IMR-90 (cell line): ENCODE data around the gene KCNMB1. TPM values are rescaled to one million over a fixed set of nuclear protein-coding genes. Genes with fewer than 3 reads are reported as not detected.

ENCODE experiments used
- ATAC-seq: fragments of 200-7000 bp; cut with Tn5 transposase; 2 replicates; pipeline ENCODE4 v1.9.1; 2020; ENCODE audit warnings: low read depth, mild to moderate bottlenecking, moderate library complexity
- BruUV-seq: library from RNA; stranded (reverse); fragments of 400-500 nt; replicated peaks from 2 replicates; lab custom pipeline; 2021; lab: Mats Ljungman, UMichigan
- CTCF ChIA-PET: fragments of 300-600 bp; formaldehyde crosslinking; extraction: SDS; loops from one replicate; lab custom pipeline; 2021; ENCODE audit warnings: antibody characterized with exemption; lab: Yijun Ruan, JAX
- POLR2A ChIA-PET: fragments of 300-600 bp; sonication (Branson Sonifier 250); formaldehyde crosslinking; loops from one replicate; lab custom pipeline; 2022; ENCODE audit warnings: antibody characterized with exemption; ENCODE audit not compliant: unreplicated experiment; lab: Charles Lee
- DNase-seq: peaks from one replicate; pipeline ENCODE4 v3.0.0; 2013
- H2AFZ ChIP-seq: replicated peaks from 2 replicates; pipeline ENCODE3; 2013; ENCODE audit warnings: low read length, mild to moderate bottlenecking; ENCODE audit not compliant: poor library complexity
- H2AK5ac ChIP-seq: 2 replicates; pipeline ENCODE4 v1.6.1; 2013; ENCODE audit warnings: low read depth, low read length, inconsistent platforms
- H2AK9ac ChIP-seq: replicated peaks from 2 replicates; pipeline ENCODE3; 2013; ENCODE audit warnings: mild to moderate bottlenecking, low read depth, low read length, moderate library complexity; ENCODE audit not compliant: poor library complexity
- H2BK120ac ChIP-seq: 2 replicates; pipeline ENCODE4 v1.6.1; 2013; ENCODE audit warnings: low read depth, low read length, inconsistent platforms
- H2BK15ac ChIP-seq: 3 replicates; pipeline ENCODE4 v1.6.1; 2013; ENCODE audit warnings: low read depth, low read length, inconsistent platforms
- H2BK20ac ChIP-seq: 2 replicates; pipeline ENCODE4 v1.6.1; 2013; ENCODE audit warnings: low read depth, mild to moderate bottlenecking, inconsistent platforms, low read length, moderate library complexity
- H2BK5ac ChIP-seq: 2 replicates; pipeline ENCODE4 v1.6.1; 2013; ENCODE audit warnings: mild to moderate bottlenecking, low read depth, low read length, inconsistent platforms; ENCODE audit not compliant: poor library complexity, severe bottlenecking
- H3K14ac ChIP-seq: replicated peaks from 2 replicates; pipeline ENCODE4 v1.6.1; 2013; ENCODE audit warnings: low read depth, low read length, inconsistent platforms
- H3K18ac ChIP-seq: 2 replicates; pipeline ENCODE4 v1.6.1; 2013; ENCODE audit warnings: low read depth, low read length, control low read depth
- H3K23ac ChIP-seq: 2 replicates; pipeline ENCODE4 v1.6.1; 2013; ENCODE audit warnings: low read depth, low read length, inconsistent platforms
- H3K27ac ChIP-seq: 2 replicates; pipeline ENCODE4 v1.5.1; 2013; ENCODE audit warnings: mild to moderate bottlenecking, control low read depth, low read length; ENCODE audit not compliant: insufficient read depth
- H3K27me3 ChIP-seq: 2 replicates; pipeline ENCODE4 v1.6.1; 2013; ENCODE audit warnings: low read length; ENCODE audit not compliant: control insufficient read depth, insufficient read depth
- H3K36me3 ChIP-seq: 2 replicates; pipeline ENCODE4 v1.6.1; 2013; ENCODE audit warnings: low read length, mixed read lengths; ENCODE audit not compliant: control insufficient read depth, insufficient read depth
- H3K4ac ChIP-seq: 2 replicates; pipeline ENCODE4 v1.6.1; 2013; ENCODE audit warnings: low read depth, low read length, inconsistent platforms
- H3K4me1 ChIP-seq: 2 replicates; pipeline ENCODE4 v1.6.1; 2013; ENCODE audit warnings: low read length, mixed read lengths; ENCODE audit not compliant: control insufficient read depth, insufficient read depth
- H3K4me2 ChIP-seq: 2 replicates; pipeline ENCODE4 v1.6.1; 2013; ENCODE audit warnings: low read depth, mild to moderate bottlenecking, control low read depth, low read length, moderate library complexity
- H3K4me3 ChIP-seq: 2 replicates; pipeline ENCODE4 v1.5.1; 2013; ENCODE audit warnings: low read depth, mild to moderate bottlenecking, control low read depth, low read length, moderate library complexity; ENCODE audit not compliant: insufficient read depth
- H3K56ac ChIP-seq: 2 replicates; pipeline ENCODE4 v1.6.1; 2013; ENCODE audit warnings: low read length, inconsistent platforms; ENCODE audit not compliant: insufficient read depth; ENCODE audit errors: extremely low read depth
- H3K79me1 ChIP-seq, 2 experiments: 2 replicates each; pipeline ENCODE4 v1.6.1; 2013; ENCODE audit warnings: low read length in 2 of 2, inconsistent platforms in 1 of 2, low read depth in 1 of 2
- H3K9ac ChIP-seq: 2 replicates; pipeline ENCODE4 v1.6.1; 2013; ENCODE audit warnings: low read depth, low read length, control low read depth
- H3K9me1 ChIP-seq: 2 replicates; pipeline ENCODE4 v1.6.1; 2013; ENCODE audit warnings: low read length, inconsistent platforms; ENCODE audit not compliant: insufficient read depth
- H3K9me3 ChIP-seq: 2 replicates; pipeline ENCODE4 v1.6.1; 2013; ENCODE audit warnings: low read length; ENCODE audit not compliant: control insufficient read depth, insufficient read depth
- H4K20me1 ChIP-seq: 2 replicates; pipeline ENCODE4 v1.6.1; 2013; ENCODE audit warnings: low read length, inconsistent platforms; ENCODE audit not compliant: insufficient read depth
- H4K5ac ChIP-seq: 2 replicates; pipeline ENCODE4 v1.6.1; 2013; ENCODE audit warnings: mild to moderate bottlenecking, low read depth, low read length, control low read depth
- H4K8ac ChIP-seq, 2 experiments: 2 replicates each; pipeline ENCODE4 v1.6.1; 2013; ENCODE audit warnings: low read depth in 2 of 2, low read length in 2 of 2, control low read depth in 1 of 2, inconsistent platforms in 1 of 2
- H4K91ac ChIP-seq: 2 replicates; pipeline ENCODE4 v1.6.1; 2013; ENCODE audit warnings: low read depth, low read length, inconsistent platforms; ENCODE audit not compliant: insufficient read depth
- BHLHE40 ChIP-seq: fragments of 150-350 bp; IDR thresholded peaks from 2 replicates; pipeline ENCODE4 v1.6.1; 2016; ENCODE audit warnings: mild to moderate bottlenecking, low read depth, low read length
- CEBPB ChIP-seq: IDR thresholded peaks from 2 replicates; pipeline ENCODE4 v1.6.1; 2012; ENCODE audit warnings: low read depth, low read length, improper control_type of control experiment
- CHD1 ChIP-seq: IDR thresholded peaks from 2 replicates; pipeline ENCODE4 v1.6.1; 2012; ENCODE audit warnings: low read depth, low read length, improper control_type of control experiment
- CTCF ChIP-seq: conservative IDR thresholded peaks from 2 replicates; pipeline ENCODE4 v1.5.1; 2012; ENCODE audit warnings: mild to moderate bottlenecking, low read depth, low read length, improper control_type of control experiment
- ELK1 ChIP-seq: fragments of 150-350 bp; IDR thresholded peaks from 2 replicates; pipeline ENCODE4 v1.6.1; 2016; ENCODE audit warnings: low read depth, mild to moderate bottlenecking, low read length, moderate library complexity, borderline replicate concordance
- FOS ChIP-seq: fragments of 150-350 bp; IDR thresholded peaks from 2 replicates; pipeline ENCODE4 v1.6.1; 2016; ENCODE audit warnings: low read depth, low read length
- MAFK ChIP-seq: IDR thresholded peaks from 2 replicates; pipeline ENCODE4 v1.6.1; 2012; ENCODE audit warnings: low read depth, low read length, improper control_type of control experiment
- MAZ ChIP-seq: IDR thresholded peaks from 2 replicates; pipeline ENCODE4 v1.6.1; 2012; ENCODE audit warnings: low read depth, mild to moderate bottlenecking, low read length, improper control_type of control experiment, moderate library complexity, borderline replicate concordance
- MXI1 ChIP-seq: IDR thresholded peaks from 2 replicates; pipeline ENCODE4 v1.6.1; 2012; ENCODE audit warnings: low read depth, mild to moderate bottlenecking, low read length, moderate library complexity, borderline replicate concordance
- NFE2L2 ChIP-seq: fragments of 150-350 bp; IDR thresholded peaks from 2 replicates; pipeline ENCODE4 v1.6.1; 2016; ENCODE audit warnings: low read depth, mild to moderate bottlenecking, low read length
- POLR2A ChIP-seq: IDR thresholded peaks from 2 replicates; pipeline ENCODE4 v1.6.1; 2012; ENCODE audit warnings: mild to moderate bottlenecking, low read depth, low read length
- RAD21 ChIP-seq: IDR thresholded peaks from 2 replicates; pipeline ENCODE4 v1.6.1; 2012; ENCODE audit warnings: low read length, improper control_type of control experiment
- RFX5 ChIP-seq: IDR thresholded peaks from 2 replicates; pipeline ENCODE4 v1.8.0; 2012; ENCODE audit warnings: low read depth, mild to moderate bottlenecking, low read length, moderate library complexity
- SMC3 ChIP-seq: fragments of 150-350 bp; IDR thresholded peaks from 2 replicates; pipeline ENCODE4 v1.6.1; 2016; ENCODE audit warnings: low read depth, mild to moderate bottlenecking, antibody characterized with exemption, low read length, moderate library complexity
- USF2 ChIP-seq: fragments of 150-350 bp; IDR thresholded peaks from 2 replicates; pipeline ENCODE4 v1.6.1; 2017; ENCODE audit warnings: mild to moderate bottlenecking, antibody characterized with exemption, low read length, low read depth
- WGBS, 2 experiments: methylation state at CpG; one replicate each; pipeline versions ENCODE4 v1.1.5 to v1.1.7; 2013; ENCODE audit warnings: missing lambda C conversion rate in 2 of 2; ENCODE audit not compliant: insufficient read length in 1 of 2; ENCODE audit errors: extremely low coverage in 2 of 2; 5-methylcytosine and 5-hydroxymethylcytosine counted together
- dilution Hi-C: fragments of 300-500 bp; cut with HindIII; formaldehyde crosslinking; loops from one replicate; pipeline ENCODE4 v1.14.3; 2018; ENCODE audit warnings: low sequenced_read_pairs; ENCODE audit not compliant: unreplicated experiment
- in situ Hi-C: fragments of 300-500 bp; cut with MboI; formaldehyde crosslinking; loops from 3 replicates; pipeline ENCODE4 v1.14.3; 2019; ENCODE audit warnings: low sequenced_read_pairs, inconsistent platforms, mixed read lengths
- intact Hi-C: fragments of 100-400 bp; cut with micrococcal nuclease; formaldehyde crosslinking; loops from 2 replicates; pipeline ENCODE4 v1.10.0; 2022
- polyA plus RNA-seq, 3 experiments: library from polyadenylated mRNA; depleted of rRNA; stranded (reverse); fragments of >200 nt; gene quantifications; 2 replicates each; pipeline ENCODE4 v1.2.3, GENCODE V29; 2012; ENCODE audit warnings: low replicate concordance in 1 of 3
- total RNA-seq: library from RNA; depleted of rRNA; stranded (reverse); fragments of >200 nt; gene quantifications from 2 replicates; pipeline ENCODE4 v1.2.3, GENCODE V29; 2012

KCNMB1 gene
- total and polyA plus RNA-seq, 2 of the 4 experiments (the other 2 are of a cell fraction), result not detected

GRCh38 chr5:170327829-170328228 lies 61.3 kb downstream of the KCNMB1 start:
- H3K23ac ChIP-seq, result no peak overlapping the region
- intact Hi-C loops, result no loop called here
- H3K79me1 ChIP-seq, result no peaks in the 10 kb centered on the region
- DNase-seq (no peak), ATAC-seq (no peak)
- ChIA-PET CTCF (no interaction called here), POLR2A (no interaction called here)
- no peak overlapping the region for H2AK5ac ChIP-seq
- no peak overlapping the region for H2BK5ac ChIP-seq
- TF ChIP-seq POLR2A (no peak), RFX5 (no peak), CTCF (no peak), SMC3 (no peak), CHD1 (no peak), MAFK (no peak), FOS (no peak), RAD21 (no peak), MXI1 (no peak), CEBPB (no peak), NFE2L2 (no peak), MAZ (no peak), USF2 (no peak), BHLHE40 (no peak), ELK1 (no peak)
- no peak overlapping the region for H4K8ac ChIP-seq
- no peak overlapping the region for H2BK15ac ChIP-seq
- no peak overlapping the region for H3K9ac ChIP-seq
- H2BK20ac ChIP-seq, result no peak overlapping the region
- in situ Hi-C loops, result no loop called here
- no peak overlapping the region for H3K14ac ChIP-seq
- dilution Hi-C loops, result no loop called here
- no peak overlapping the region for H4K91ac ChIP-seq
- no peaks in the 10 kb centered on the region for H4K20me1 ChIP-seq
- no peak overlapping the region for H4K5ac ChIP-seq
- H3K27me3 ChIP-seq, result no peaks in the 10 kb centered on the region
- no TSS peak for BruUV-seq
- no peak overlapping the region for H3K27ac ChIP-seq
- H3K56ac ChIP-seq, result no peak overlapping the region
- no peak overlapping the region for H3K4ac ChIP-seq
- H3K4me2 ChIP-seq, result no peak overlapping the region
- no peak overlapping the region for H2BK120ac ChIP-seq
- H3K18ac ChIP-seq, result no peak overlapping the region
- no peak overlapping the region for H2AK9ac ChIP-seq
- WGBS, 2 experiments, result 35% methylated on average over 2 of the region's 2 CpGs; no CpG with 5 or more reads in 1 of the 2 experiments
- no peak overlapping the region for H2AFZ ChIP-seq
- no peaks in the 10 kb centered on the region for H3K9me3 ChIP-seq
- no peaks in the 10 kb centered on the region for H3K36me3 ChIP-seq
- H3K9me1 ChIP-seq, result no peaks in the 10 kb centered on the region
- no peaks in the 10 kb centered on the region for H3K4me1 ChIP-seq
- no peak overlapping the region for H3K4me3 ChIP-seq
